Fibroblast of pulmonary artery (primary cell): ENCODE results near the gene HABP4.

Experiments
- DNase-seq: peaks from one replicate; pipeline ENCODE4 v3.0.0-alpha.2; 2010; ENCODE audit warnings: low read depth
- H3K4me3 ChIP-seq: replicated peaks from 2 replicates; pipeline ENCODE4 v1.5.1; 2011; ENCODE audit warnings: low read depth, mild to moderate bottlenecking, control low read depth, low read length, moderate library complexity
- TF ChIP-seq, protein P1 (sequence below): IDR thresholded peaks from 2 replicates; pipeline ENCODE4 v1.5.1; 2011; ENCODE audit warnings: mild to moderate bottlenecking, control low read depth, low read length, inconsistent platforms; ENCODE audit errors: missing control alignments

HABP4 gene

DNA sequence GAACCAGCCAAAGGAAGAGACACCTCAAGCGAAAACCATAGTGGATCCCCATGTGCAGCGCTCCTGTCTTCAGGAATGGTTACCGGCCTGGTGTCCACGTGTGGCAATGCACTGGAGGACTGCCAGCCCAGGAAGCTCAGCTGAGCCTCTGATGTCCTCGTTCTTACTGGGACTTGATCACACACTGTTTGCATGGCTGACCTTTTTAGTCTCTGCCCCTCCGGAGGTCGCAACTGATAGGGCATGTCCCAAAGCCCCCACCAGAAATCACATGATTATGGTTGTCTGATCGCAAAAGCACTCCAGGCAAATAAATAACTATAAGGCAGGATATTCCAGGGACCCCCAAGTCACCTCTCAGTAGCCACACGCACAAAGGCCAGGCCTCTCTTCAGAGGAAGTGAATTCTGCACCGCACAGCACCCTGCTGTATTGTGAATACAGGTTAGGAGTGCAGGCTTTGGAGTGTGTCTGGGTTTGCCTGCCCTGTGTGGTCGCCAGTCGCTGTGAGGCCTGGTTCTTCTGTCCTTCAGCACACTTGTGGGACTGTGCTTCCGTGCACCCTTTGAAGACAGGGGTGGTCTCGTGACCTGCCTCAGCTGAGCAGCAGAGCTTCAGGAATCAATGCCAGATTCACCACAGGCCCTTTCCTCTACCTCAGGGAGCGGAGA is 13.4 kb upstream of the HABP4 start:
- no peak for DNase-seq
- no peak overlapping the region for H3K4me3 ChIP-seq
- TF ChIP-seq, protein P1, sequence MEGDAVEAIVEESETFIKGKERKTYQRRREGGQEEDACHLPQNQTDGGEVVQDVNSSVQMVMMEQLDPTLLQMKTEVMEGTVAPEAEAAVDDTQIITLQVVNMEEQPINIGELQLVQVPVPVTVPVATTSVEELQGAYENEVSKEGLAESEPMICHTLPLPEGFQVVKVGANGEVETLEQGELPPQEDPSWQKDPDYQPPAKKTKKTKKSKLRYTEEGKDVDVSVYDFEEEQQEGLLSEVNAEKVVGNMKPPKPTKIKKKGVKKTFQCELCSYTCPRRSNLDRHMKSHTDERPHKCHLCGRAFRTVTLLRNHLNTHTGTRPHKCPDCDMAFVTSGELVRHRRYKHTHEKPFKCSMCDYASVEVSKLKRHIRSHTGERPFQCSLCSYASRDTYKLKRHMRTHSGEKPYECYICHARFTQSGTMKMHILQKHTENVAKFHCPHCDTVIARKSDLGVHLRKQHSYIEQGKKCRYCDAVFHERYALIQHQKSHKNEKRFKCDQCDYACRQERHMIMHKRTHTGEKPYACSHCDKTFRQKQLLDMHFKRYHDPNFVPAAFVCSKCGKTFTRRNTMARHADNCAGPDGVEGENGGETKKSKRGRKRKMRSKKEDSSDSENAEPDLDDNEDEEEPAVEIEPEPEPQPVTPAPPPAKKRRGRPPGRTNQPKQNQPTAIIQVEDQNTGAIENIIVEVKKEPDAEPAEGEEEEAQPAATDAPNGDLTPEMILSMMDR, result no peak

- no peak for DNase-seq
- TF ChIP-seq, protein P1, result no peak
- no peak overlapping the region for H3K4me3 ChIP-seq
Measured at GRCh38 chr9:96437454-96437853, 12.5 kb upstream of the HABP4 start.

GRCh38 chr9:96440671-96441199 is 9.2 kb upstream of the HABP4 start:
- DNase-seq, result no peak
- H3K4me3 ChIP-seq, result no peak overlapping the region
- TF ChIP-seq, protein P1, result no peak

GRCh38 chr9:96441798-96442445 is 8.0 kb upstream of the HABP4 start:
- no peak overlapping the region for H3K4me3 ChIP-seq
- TF ChIP-seq, protein P1, result peak; percentile 49
- peak; percentile 57 for DNase-seq

GRCh38 chr9:96442491-96442890 is 7.5 kb upstream of the HABP4 start:
- TF ChIP-seq, protein P1, result no peak

DNA sequence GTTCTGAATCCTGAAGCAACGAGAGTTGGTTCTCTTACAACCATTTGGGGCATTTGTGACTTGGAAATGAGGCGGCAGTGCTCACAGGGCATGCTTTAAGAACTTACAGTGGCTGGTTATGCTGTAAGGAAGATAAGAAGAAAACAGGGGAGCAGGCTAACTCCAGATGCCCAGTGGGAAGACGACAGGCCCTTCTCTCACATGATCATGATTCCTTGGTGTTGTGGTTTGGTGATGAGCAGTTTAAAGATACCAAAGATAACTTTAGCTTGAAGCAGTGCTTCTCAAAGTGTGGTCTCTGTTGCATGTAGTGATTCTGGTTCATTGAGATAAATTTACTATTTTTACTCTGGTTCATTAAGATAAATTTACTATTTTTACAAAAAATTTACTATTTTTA is 2.6 kb upstream of the HABP4 start:
- DNase-seq, result no peak
- no peak overlapping the region for H3K4me3 ChIP-seq
- TF ChIP-seq, protein P1, result no peak

More at GRCh38 chr9:96442491-96442890, 7.5 kb upstream of the HABP4 start:
- H3K4me3 ChIP-seq, result no peak overlapping the region
- peak; percentile 13 for DNase-seq
